22Rv1 (cell line): Measurements from ENCODE around the gene EIF2D.
"Not testable (repeated sequence)": the region's sequence is repeated elsewhere in the genome, so short reads cannot be mapped to it uniquely, and the experiment has no call there.

Experiments used
- H3K27ac ChIP-seq: fragments of 450-650 bp; 2 replicates; pipeline ENCODE4 v1.5.1; 2017
- CTCF ChIP-seq: fragments of 450-650 bp; IDR thresholded peaks from 2 replicates; pipeline ENCODE4 v1.5.1; 2017; ENCODE audit warnings: mild to moderate bottlenecking
- ZFX ChIP-seq: fragments of 450-650 bp; IDR thresholded peaks from 2 replicates; pipeline ENCODE4 v1.6.1; 2017; ENCODE audit warnings: antibody characterized with exemption, borderline replicate concordance

Gene EIF2D

GRCh38 chr1:206649261-206649921, 37.1 kb upstream of the EIF2D start:
- no peak overlapping the region for H3K27ac ChIP-seq

GRCh38 chr1:206647224-206647623, 35.0 kb upstream of the EIF2D start:
- H3K27ac ChIP-seq, result no peak overlapping the region
- TF ChIP-seq CTCF (no peak), ZFX (no peak)

More at GRCh38 chr1:206649261-206649921, 37.1 kb upstream of the EIF2D start:
- TF ChIP-seq CTCF (no peak), ZFX (no peak)

- no peak overlapping the region for H3K27ac ChIP-seq
- TF ChIP-seq CTCF (no peak), ZFX (no peak)
These were observed 34.2 kb upstream of the EIF2D start for GRCh38 chr1:206646504-206646903.

- TF ChIP-seq ZFX (no peak), CTCF (no peak)
- no peak overlapping the region for H3K27ac ChIP-seq
These were observed 30.9 kb upstream of the EIF2D start for GRCh38 chr1:206643118-206643698.

- not testable (repeated sequence) for H3K27ac ChIP-seq
These were observed 29.8 kb upstream of the EIF2D start for GRCh38 chr1:206642074-206642473.

- no peak overlapping the region for H3K27ac ChIP-seq
- TF ChIP-seq CTCF, result no peak
These were observed 25.3 kb upstream of the EIF2D start for GRCh38 chr1:206637605-206638004.

- TF ChIP-seq CTCF, result no peak
- TF ChIP-seq ZFX, result no peak
- no peak overlapping the region for H3K27ac ChIP-seq
These were observed 24.4 kb upstream of the EIF2D start for GRCh38 chr1:206636671-206637070.

GRCh38 chr1:206635978-206636345, 23.7 kb upstream of the EIF2D start:
- H3K27ac ChIP-seq, result no peak overlapping the region
- no peak for TF ChIP-seq ZFX
- TF ChIP-seq CTCF, result no peak
